NCI-H524 (cell line): Measurements from ENCODE around the gene HNRNPCL1.
"Not testable (repeated sequence)": the region's sequence is repeated elsewhere in the genome, so short reads cannot be mapped to it uniquely, and the experiment has no call there.

ENCODE experiments used
- DNase-seq, 2 experiments: peaks; one replicate each; lab custom pipeline; 2025; lab: John Stamatoyannopoulos, UW

The HNRNPCL1 gene

GRCh38 chr1:12848620-12849019 is at the start of gene HNRNPCL1:
Gene HNRNPCL1 (minus strand): TSS chr1:12848720. CDS start chr1:12848289, 431 bp downstream.
- DNase-seq: not testable (repeated sequence)

GRCh38 chr1:12898170-12898569 is 49.6 kb upstream of the HNRNPCL1 start, which contains the start of gene PRAMEF10:
Gene PRAMEF10 (minus strand): TSS chr1:12898270. CDS start chr1:12895847, 2,423 bp downstream.
- DNase-seq: not testable (repeated sequence)

GRCh38 chr1:12886101-12886500 is 37.6 kb upstream of the HNRNPCL1 start, which contains the start of gene PRAMEF4:
Gene PRAMEF4 (minus strand): TSS chr1:12886201. CDS start chr1:12883394, 2,807 bp downstream.
- not testable (repeated sequence) for DNase-seq

GRCh38 chr1:12878453-12878852 is 29.9 kb upstream of the HNRNPCL1 start:
- not testable (repeated sequence) for DNase-seq

GRCh38 chr1:12863131-12863880 is 14.8 kb upstream of the HNRNPCL1 start:
- not testable (repeated sequence) for DNase-seq

- DNase-seq: not testable (repeated sequence)
Measured at GRCh38 chr1:12856786-12857185, 8.3 kb upstream of the HNRNPCL1 start, which contains the start of gene PRAMEF2. Gene PRAMEF2 (plus strand): TSS chr1:12857086. CDS start chr1:12859010, 1,924 bp downstream.

- no peak for DNase-seq
Measured at GRCh38 chr1:12851779-12852178, 3.3 kb upstream of the HNRNPCL1 start.

- DNase-seq: not testable (repeated sequence)
Measured at GRCh38 chr1:12833251-12833650, 15.3 kb downstream of the HNRNPCL1 start.

- DNase-seq: not testable (repeated sequence)
Measured at GRCh38 chr1:12831310-12831709, 17.2 kb downstream of the HNRNPCL1 start, which contains the start of gene PRAMEF11. Gene PRAMEF11 (minus strand): TSS chr1:12831410. CDS start chr1:12828789, 2,621 bp downstream.

GRCh38 chr1:12819061-12819460 is 29.5 kb downstream of the HNRNPCL1 start:
- DNase-seq: not testable (repeated sequence)

- no peak for DNase-seq
Measured at GRCh38 chr1:12811409-12811784, 37.1 kb downstream of the HNRNPCL1 start.

GRCh38 chr1:12810691-12811408 is 37.7 kb downstream of the HNRNPCL1 start:
- DNase-seq: no peak

GRCh38 chr1:12809933-12810332 is 38.6 kb downstream of the HNRNPCL1 start:
- DNase-seq: no peak

- no peak for DNase-seq
Measured at GRCh38 chr1:12799730-12800129, 48.8 kb downstream of the HNRNPCL1 start.

- no peak for DNase-seq
Measured at GRCh38 chr1:12798911-12799310, 49.6 kb downstream of the HNRNPCL1 start.
